GM13976 (cell line): Measurements from ENCODE around the gene ZFPM1.

Experiments
- DNase-seq: peaks from one replicate; pipeline ENCODE4 v3.0.0; 2012; ENCODE audit warnings: low spot score
- CTCF ChIP-seq: IDR thresholded peaks from 2 replicates; pipeline ENCODE4 v1.5.1; 2012; ENCODE audit warnings: borderline replicate concordance, mild to moderate bottlenecking; ENCODE audit not compliant: insufficient read depth; ENCODE audit errors: extremely low read depth, missing control alignments, control extremely low read depth
- in situ Hi-C: fragments of 300-500 bp; cut with MboI; formaldehyde crosslinking; loops from one replicate; pipeline ENCODE4 v1.12.0; 2022; ENCODE audit warnings: low sequenced_read_pairs, mixed read lengths, inconsistent platforms; ENCODE audit not compliant: unreplicated experiment

Gene ZFPM1

GRCh38 chr16:88550246-88550661 is 97.2 kb downstream of the ZFPM1 start:
- TF ChIP-seq CTCF, result no peak
- no peak for DNase-seq
- in situ Hi-C loops, result loop anchor here (25.0 kb wide), 1 partner anchor 363 kb away; no protein-coding TSS in a partner anchor

- no peak for TF ChIP-seq CTCF
- DNase-seq, result peak; percentile 15
- in situ Hi-C loops, result loop anchor here (25.0 kb wide), 1 partner anchor 365 kb away; no protein-coding TSS in a partner anchor
Observed at GRCh38 chr16:88552166-88552565, 99.1 kb downstream of the ZFPM1 start.

GRCh38 chr16:88552815-88553214 is 99.7 kb downstream of the ZFPM1 start:
- DNase-seq, result no peak
- no peak for TF ChIP-seq CTCF
- in situ Hi-C loops, result loop anchor here (25.0 kb wide), 1 partner anchor 366 kb away; no protein-coding TSS in a partner anchor

- no peak for TF ChIP-seq CTCF
- in situ Hi-C loops, result loop anchor here (25.0 kb wide), 1 partner anchor 366 kb away; no protein-coding TSS in a partner anchor
- DNase-seq, result no peak
Observed at GRCh38 chr16:88553739-88554138, 100.7 kb downstream of the ZFPM1 start.

GRCh38 chr16:88554711-88555264 is 101.7 kb downstream of the ZFPM1 start:
- no peak for TF ChIP-seq CTCF
- no peak for DNase-seq
- in situ Hi-C loops, result loop anchor here (25.0 kb wide), 1 partner anchor 367 kb away; no protein-coding TSS in a partner anchor

GRCh38 chr16:88556294-88556988 is 103.4 kb downstream of the ZFPM1 start:
- TF ChIP-seq CTCF, result no peak
- no peak for DNase-seq
- in situ Hi-C loops, result loop anchor here (25.0 kb wide), 1 partner anchor 369 kb away; no protein-coding TSS in a partner anchor
